Smooth muscle cell of the pulmonary artery (primary cell): ENCODE data around the gene ZNF664. TPM values are rescaled to one million over a fixed set of nuclear protein-coding genes. Genes with fewer than 3 reads are reported as not detected.

ENCODE experiments used
- total RNA-seq: library from RNA; depleted of rRNA; stranded (reverse); fragments of >200 nt; gene quantifications from 2 replicates; pipeline ENCODE4 v1.2.3, GENCODE V29; 2014

Gene ZNF664
- total RNA-seq = 39.7 and 49.0 TPM in 2 replicates

DNA sequence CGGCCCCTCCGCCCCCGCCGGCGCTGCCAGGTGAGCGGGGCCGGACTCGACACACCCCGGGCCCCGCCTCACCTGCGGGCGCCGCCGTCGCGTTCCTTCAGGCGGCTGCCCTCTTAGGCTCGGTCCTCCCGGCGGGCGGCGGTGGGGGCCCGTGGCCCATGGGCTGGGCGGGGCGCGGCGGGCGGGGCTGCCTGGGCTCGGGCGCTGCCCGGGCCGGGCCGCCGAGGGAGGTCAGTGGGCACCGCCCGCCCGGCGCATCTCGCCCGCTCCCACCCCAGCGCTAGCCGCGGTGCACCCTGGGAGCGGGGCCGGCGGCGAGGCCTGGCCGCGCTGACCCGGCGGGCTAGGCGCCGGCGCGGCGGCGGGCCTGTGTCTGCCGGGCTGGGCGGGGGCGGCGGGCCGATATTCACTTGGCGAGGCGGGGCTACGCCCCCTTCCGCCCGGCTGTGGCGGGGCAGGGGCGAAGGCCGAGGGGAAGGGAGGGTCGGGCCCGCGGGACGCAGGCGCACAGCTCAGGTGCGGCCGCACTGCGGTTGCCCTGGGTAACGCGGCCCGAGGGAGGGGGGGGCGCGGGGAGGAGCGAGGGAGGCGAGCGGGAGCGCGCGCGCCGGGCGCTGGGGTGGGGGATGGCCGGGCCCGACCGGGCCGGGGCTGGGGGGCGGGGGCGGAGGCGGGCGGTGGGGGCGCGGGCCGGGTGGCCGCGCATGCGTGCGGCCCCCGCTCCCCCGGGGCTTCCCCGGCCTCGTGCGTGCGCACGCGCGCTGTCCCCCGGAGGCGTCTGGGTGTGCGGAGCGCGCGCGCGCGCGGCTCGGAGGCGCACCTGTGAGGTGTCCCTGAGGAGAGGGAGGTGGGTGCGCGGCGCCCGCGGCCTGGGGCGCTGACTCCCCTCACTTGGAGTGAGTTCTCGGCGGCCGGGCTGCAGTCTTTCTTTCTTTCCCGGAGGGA lies at the start of gene ZNF664, which contains the start of gene CCDC92:
Gene ZNF664 (plus strand): TSS at position 759 of the 945 bp plus-strand sequence. CDS start 38,930 bp downstream, outside the sequence.
Gene CCDC92 (minus strand): TSS at position 375 of the 945 bp plus-strand sequence. CDS start 28,526 bp downstream, outside the sequence.

Other genes starting within 250 kb of the ZNF664 start
- 0.13 and 0.46 TPM in 2 replicates for gene DNAH10, start 210.9 kb upstream of the ZNF664 start, total RNA-seq
- 13.0 and 15.1 TPM in 2 replicates for gene CCDC92, start 384 bp upstream of the ZNF664 start, total RNA-seq